RWPE2 (cell line): ENCODE results near the gene RGS14.
"Not testable (repeated sequence)": the region's sequence is repeated elsewhere in the genome, so short reads cannot be mapped to it uniquely, and the experiment has no call there.

Experiments
- ATAC-seq: fragments of 200-7000 bp; cut with Tn5 transposase; 3 replicates; pipeline ENCODE4 v1.9.1; 2021; ENCODE audit warnings: low read depth
- DNase-seq: peaks from one replicate; pipeline ENCODE4 v3.0.0-alpha.2; 2020; ENCODE audit warnings: low spot score
- H3K27ac ChIP-seq: fragments of 450-650 bp; 2 replicates; pipeline ENCODE4 v1.5.1; 2017; ENCODE audit warnings: mild to moderate bottlenecking; ENCODE audit not compliant: poor library complexity, severe bottlenecking
- H3K27me3 ChIP-seq: fragments of 250-450 bp; sonication (Bioruptor Pico); 2 replicates; pipeline ENCODE4 v1.5.1; 2021; ENCODE audit warnings: mild to moderate bottlenecking, moderate library complexity; ENCODE audit not compliant: insufficient read depth, poor library complexity, severe bottlenecking
- H3K36me3 ChIP-seq: fragments of 250-450 bp; sonication (Bioruptor Pico); 2 replicates; pipeline ENCODE4 v1.5.1; 2020; ENCODE audit warnings: low read depth, mild to moderate bottlenecking, moderate library complexity
- H3K4me1 ChIP-seq: fragments of 250-450 bp; sonication (Bioruptor Pico); 2 replicates; pipeline ENCODE4 v1.5.1; 2021; ENCODE audit warnings: mild to moderate bottlenecking, moderate library complexity; ENCODE audit not compliant: insufficient read depth, poor library complexity, severe bottlenecking
- H3K4me3 ChIP-seq: fragments of 250-450 bp; sonication (Bioruptor Pico); 2 replicates; pipeline ENCODE4 v1.5.1; 2021; ENCODE audit warnings: mild to moderate bottlenecking, moderate library complexity; ENCODE audit not compliant: severe bottlenecking
- H3K9me3 ChIP-seq: fragments of 250-450 bp; sonication (Bioruptor Pico); 2 replicates; pipeline ENCODE4 v1.5.1; 2021; ENCODE audit warnings: mild to moderate bottlenecking, moderate library complexity; ENCODE audit not compliant: severe bottlenecking
- CTCF ChIP-seq: fragments of 450-650 bp; IDR thresholded peaks from one replicate; pipeline ENCODE4 v1.5.1; 2017; ENCODE audit warnings: mild to moderate bottlenecking, moderate library complexity; ENCODE audit not compliant: poor library complexity, severe bottlenecking

Gene RGS14

GRCh38 chr5:177338251-177339106, 19.2 kb upstream of the RGS14 start:
- DNase-seq (no peak), ATAC-seq (no peak)
- no peak overlapping the region for H3K4me3 ChIP-seq
- no peak overlapping the region for H3K27ac ChIP-seq
- no peaks in the 10 kb centered on the region for H3K27me3 ChIP-seq
- peaks cover 89% of the 10 kb centered on the region for H3K36me3 ChIP-seq
- no peaks in the 10 kb centered on the region for H3K9me3 ChIP-seq
- no peaks in the 10 kb centered on the region for H3K4me1 ChIP-seq
- TF ChIP-seq CTCF = no peak

- no peaks in the 10 kb centered on the region for H3K4me1 ChIP-seq
- DNase-seq (no peak), ATAC-seq (no peak)
- H3K27ac ChIP-seq = no peak overlapping the region
- no peaks in the 10 kb centered on the region for H3K9me3 ChIP-seq
- H3K27me3 ChIP-seq = no peaks in the 10 kb centered on the region
- no peak for TF ChIP-seq CTCF
- H3K36me3 ChIP-seq = peaks cover 87% of the 10 kb centered on the region
- H3K4me3 ChIP-seq = no peak overlapping the region
Measured at GRCh38 chr5:177339107-177339638, 18.6 kb upstream of the RGS14 start.

GRCh38 chr5:177343000-177343399, 14.7 kb upstream of the RGS14 start:
- H3K9me3 ChIP-seq, H3K4me1 ChIP-seq, H3K4me3 ChIP-seq, H3K27ac ChIP-seq, ATAC-seq, DNase-seq, H3K27me3 ChIP-seq: not testable (repeated sequence)
- H3K36me3 ChIP-seq = peaks cover 90% of the 10 kb centered on the region

- H3K36me3 ChIP-seq = peaks cover 86% of the 10 kb centered on the region
- H3K4me3 ChIP-seq = no peak overlapping the region
- ATAC-seq (no peak), DNase-seq (no peak)
- no peaks in the 10 kb centered on the region for H3K9me3 ChIP-seq
- no peak overlapping the region for H3K27ac ChIP-seq
- H3K27me3 ChIP-seq = no peaks in the 10 kb centered on the region
- no peaks in the 10 kb centered on the region for H3K4me1 ChIP-seq
- no peak for TF ChIP-seq CTCF
Measured at GRCh38 chr5:177343777-177344176, 13.9 kb upstream of the RGS14 start.

GRCh38 chr5:177344891-177345290, 12.8 kb upstream of the RGS14 start:
- no peaks in the 10 kb centered on the region for H3K27me3 ChIP-seq
- H3K4me1 ChIP-seq = peaks cover 4% of the 10 kb centered on the region
- ATAC-seq (no peak), DNase-seq (no peak)
- no peak for TF ChIP-seq CTCF
- no peak overlapping the region for H3K4me3 ChIP-seq
- peaks cover 85% of the 10 kb centered on the region for H3K36me3 ChIP-seq
- no peaks in the 10 kb centered on the region for H3K9me3 ChIP-seq
- H3K27ac ChIP-seq = no peak overlapping the region
